PC-3 (cell line): ENCODE measurements around the gene LRFN3.

ENCODE experiments used
- CTCF ChIP-seq: fragments of 300-600 bp; sonication (generic); conservative IDR thresholded peaks from 2 replicates; pipeline ENCODE4 v1.5.1; 2017; ENCODE audit warnings: antibody characterized with exemption, low read depth, mild to moderate bottlenecking, low read length
- EZH2 ChIP-seq: fragments of 300-600 bp; sonication (generic); IDR thresholded peaks from one replicate; pipeline ENCODE4 v1.6.1; 2017; ENCODE audit warnings: antibody characterized with exemption, mild to moderate bottlenecking, low read length; ENCODE audit not compliant: unreplicated experiment
- EZH2phosphoT487 ChIP-seq: fragments of 300-600 bp; sonication (generic); IDR thresholded peaks from 2 replicates; pipeline ENCODE4 v1.6.1; 2018; ENCODE audit warnings: mild to moderate bottlenecking, antibody characterized with exemption, low read length, borderline replicate concordance

GRCh38 chr19:35909684-35910035 is 26.5 kb upstream of the LRFN3 start:
- no peak for TF ChIP-seq EZH2
- no peak for TF ChIP-seq CTCF
- TF ChIP-seq EZH2phosphoT487 = no peak
